Measurements from ENCODE around the gene KIAA1328.
"Not testable (repeated sequence)": the region's sequence is repeated elsewhere in the genome, so short reads cannot be mapped to it uniquely, and the experiment has no call there.

- not testable (repeated sequence) for TF ChIP-seq CTCF, POLR2A (IDR thresholded peaks at IDR 0.05)
Observed at GRCh38 chr18:36873826-36874225, 44.9 kb downstream of the KIAA1328 start.

All from esophagus squamous epithelium (tissue), 4 donors.